Endothelial cell of umbilical vein (primary cell): ENCODE results near the gene MCCC1.

Experiments used
- JUN ChIP-seq: IDR thresholded peaks from 2 replicates; pipeline ENCODE4 v1.6.1; 2011; ENCODE audit warnings: borderline replicate concordance, low read depth; ENCODE audit not compliant: insufficient read length, insufficient read depth
- MAX ChIP-seq: IDR thresholded peaks from 2 replicates; pipeline ENCODE4 v1.6.1; 2011; ENCODE audit not compliant: insufficient read depth, insufficient read length
- POLR2A ChIP-seq: IDR thresholded peaks from 2 replicates; pipeline ENCODE4 v1.6.1; 2012; ENCODE audit warnings: low read depth, mild to moderate bottlenecking, control low read depth, low read length
- TF ChIP-seq, protein P1 (sequence below), 2 donors: IDR thresholded peaks; 1 replicate in 1 of 2; 2 replicates in 1 of 2; pipeline ENCODE4 v1.5.1; 2011; ENCODE audit warnings: low read length in 2 of 2, mild to moderate bottlenecking in 2 of 2, moderate library complexity in 2 of 2, control low read depth in 1 of 2, inconsistent platforms in 1 of 2, low read depth in 1 of 2; ENCODE audit not compliant: insufficient read depth in 1 of 2; ENCODE audit errors: extremely low read depth in 1 of 2

DNA sequence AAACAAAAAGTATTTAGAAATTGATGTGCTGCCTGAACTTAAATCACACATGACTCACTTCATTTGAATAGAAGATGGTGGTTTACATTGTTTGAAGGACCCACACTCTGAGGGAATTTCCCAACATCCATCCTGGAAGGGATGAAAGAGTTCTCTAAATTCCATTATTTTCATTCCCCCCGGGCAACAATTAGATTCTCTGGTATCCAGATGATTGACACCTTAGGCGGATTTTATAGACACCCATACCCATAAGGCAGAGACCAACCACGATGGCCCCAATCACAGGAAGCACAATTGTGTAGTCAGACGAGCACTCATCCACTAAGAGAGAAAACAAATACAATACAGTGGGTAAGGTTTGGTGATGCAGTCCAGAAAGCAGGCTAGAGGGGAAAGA is 24.6 kb upstream of the MCCC1 start:
- TF ChIP-seq, protein P1, sequence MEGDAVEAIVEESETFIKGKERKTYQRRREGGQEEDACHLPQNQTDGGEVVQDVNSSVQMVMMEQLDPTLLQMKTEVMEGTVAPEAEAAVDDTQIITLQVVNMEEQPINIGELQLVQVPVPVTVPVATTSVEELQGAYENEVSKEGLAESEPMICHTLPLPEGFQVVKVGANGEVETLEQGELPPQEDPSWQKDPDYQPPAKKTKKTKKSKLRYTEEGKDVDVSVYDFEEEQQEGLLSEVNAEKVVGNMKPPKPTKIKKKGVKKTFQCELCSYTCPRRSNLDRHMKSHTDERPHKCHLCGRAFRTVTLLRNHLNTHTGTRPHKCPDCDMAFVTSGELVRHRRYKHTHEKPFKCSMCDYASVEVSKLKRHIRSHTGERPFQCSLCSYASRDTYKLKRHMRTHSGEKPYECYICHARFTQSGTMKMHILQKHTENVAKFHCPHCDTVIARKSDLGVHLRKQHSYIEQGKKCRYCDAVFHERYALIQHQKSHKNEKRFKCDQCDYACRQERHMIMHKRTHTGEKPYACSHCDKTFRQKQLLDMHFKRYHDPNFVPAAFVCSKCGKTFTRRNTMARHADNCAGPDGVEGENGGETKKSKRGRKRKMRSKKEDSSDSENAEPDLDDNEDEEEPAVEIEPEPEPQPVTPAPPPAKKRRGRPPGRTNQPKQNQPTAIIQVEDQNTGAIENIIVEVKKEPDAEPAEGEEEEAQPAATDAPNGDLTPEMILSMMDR (IDR thresholded peaks at IDR 0.05; ENCODE audit: extremely low read depth in 1 of 2, insufficient read depth in 1 of 2, low read depth in 1 of 2, low read length in 2 of 2) = no peak
- TF ChIP-seq POLR2A = no peak
- TF ChIP-seq MAX = no peak
- TF ChIP-seq JUN = no peak
